GM19467 (cell line): Measurements from ENCODE around the gene CHGA.

Source experiments
- ATAC-seq: cut with Tn5 transposase; IDR thresholded peaks from one replicate; pipeline ENCODE4 v1.9.1; 2021; ENCODE audit warnings: mild to moderate bottlenecking, moderate library complexity; ENCODE audit not compliant: unreplicated experiment

CHGA gene

DNA sequence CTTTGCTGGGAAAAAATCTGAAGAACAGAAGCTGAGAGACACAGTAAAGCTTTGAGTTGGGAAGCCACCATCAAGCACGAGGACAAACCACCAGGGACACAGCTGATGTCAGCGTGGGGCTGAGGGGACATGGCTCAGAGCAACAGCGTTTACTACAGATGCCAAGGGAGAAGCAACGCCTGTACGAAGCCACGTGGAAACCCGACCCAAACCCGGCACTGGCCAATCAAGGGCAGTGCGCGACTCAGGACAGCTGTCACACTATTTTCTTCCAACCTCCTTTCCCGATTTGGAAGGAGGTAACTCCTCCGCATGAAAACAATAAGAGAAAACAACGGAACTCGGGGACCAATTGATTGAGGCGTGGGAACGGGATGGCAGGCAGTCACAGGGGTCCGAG lies 20.2 kb upstream of the CHGA start:
- ATAC-seq = no peak

DNA sequence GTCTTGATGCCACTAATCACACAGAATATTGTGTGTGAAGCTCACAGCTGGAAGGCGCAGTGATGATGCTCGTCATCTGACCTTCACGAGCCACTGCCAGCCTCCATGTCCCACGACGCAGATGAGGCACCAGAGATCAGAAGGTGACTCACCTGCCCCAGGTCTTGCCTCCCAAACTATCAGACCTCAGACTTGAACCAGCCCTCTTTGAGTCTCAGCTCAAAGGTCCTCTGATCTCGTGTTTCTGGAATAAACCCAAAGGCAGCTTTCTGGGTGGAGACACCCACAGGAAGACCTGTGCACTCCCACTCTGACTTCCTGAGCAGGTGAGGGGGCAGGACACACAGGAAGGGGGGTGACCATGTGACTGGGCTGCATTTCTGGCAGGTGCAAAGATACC lies 19.6 kb upstream of the CHGA start:
- ATAC-seq = no peak

DNA sequence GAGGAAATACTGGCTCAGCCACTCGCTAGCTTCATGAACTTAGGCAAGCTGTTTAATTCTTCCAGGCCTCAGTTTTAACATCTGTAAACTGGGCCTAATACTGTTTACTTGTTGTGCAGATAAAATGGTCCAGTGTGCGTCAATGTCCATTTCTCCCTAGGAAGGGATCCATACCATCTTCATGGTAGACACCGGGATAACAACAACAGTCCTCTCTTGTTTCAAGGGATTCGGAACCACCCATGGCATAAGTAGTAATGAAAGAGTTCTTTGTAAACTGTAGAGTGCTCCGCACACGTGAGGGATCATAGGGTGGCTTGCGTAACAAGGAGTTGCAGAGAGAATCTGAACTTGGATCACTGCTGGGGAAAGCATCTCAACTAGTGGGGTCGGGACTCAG lies 17.3 kb upstream of the CHGA start:
- ATAC-seq = no peak

DNA sequence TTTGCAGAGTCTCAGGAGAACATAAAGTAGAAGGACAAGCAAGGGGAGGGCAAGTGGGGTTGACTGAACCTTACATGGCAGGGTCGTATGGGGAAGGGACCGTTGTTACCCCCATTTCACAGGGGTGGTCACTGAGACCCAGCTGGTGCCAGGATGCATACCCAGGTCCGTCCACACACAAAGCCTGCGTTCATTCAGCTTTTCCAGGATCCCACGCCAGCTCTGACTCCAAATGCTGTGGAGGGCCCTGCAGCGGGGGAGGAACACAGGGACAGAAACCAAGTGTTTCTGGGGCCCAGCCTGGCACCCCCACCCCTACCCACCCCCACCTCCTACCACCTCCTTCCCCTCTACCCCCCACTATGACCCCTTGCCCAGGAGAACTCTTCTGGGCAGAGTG lies 16.5 kb upstream of the CHGA start:
- ATAC-seq = no peak

DNA sequence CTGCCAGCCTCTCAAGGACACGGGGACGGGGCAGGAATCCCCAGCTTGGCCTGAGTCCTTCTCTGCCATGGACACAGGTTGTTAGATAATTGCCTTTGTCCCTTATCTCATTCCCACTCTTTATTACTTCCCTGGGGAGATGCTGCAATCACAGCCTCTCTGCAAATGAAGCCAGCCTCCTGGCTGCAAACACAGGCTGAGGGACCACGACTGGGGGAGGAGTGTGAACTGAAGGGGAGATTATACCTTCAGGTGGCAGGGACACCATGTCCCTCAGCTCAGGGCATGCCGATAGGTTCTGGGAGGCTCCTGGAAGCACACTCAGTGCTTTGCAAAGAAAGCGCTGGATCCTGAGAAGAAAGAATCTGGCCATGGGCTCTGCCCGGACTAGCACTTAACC lies 16.1 kb upstream of the CHGA start:
- ATAC-seq = no peak

DNA sequence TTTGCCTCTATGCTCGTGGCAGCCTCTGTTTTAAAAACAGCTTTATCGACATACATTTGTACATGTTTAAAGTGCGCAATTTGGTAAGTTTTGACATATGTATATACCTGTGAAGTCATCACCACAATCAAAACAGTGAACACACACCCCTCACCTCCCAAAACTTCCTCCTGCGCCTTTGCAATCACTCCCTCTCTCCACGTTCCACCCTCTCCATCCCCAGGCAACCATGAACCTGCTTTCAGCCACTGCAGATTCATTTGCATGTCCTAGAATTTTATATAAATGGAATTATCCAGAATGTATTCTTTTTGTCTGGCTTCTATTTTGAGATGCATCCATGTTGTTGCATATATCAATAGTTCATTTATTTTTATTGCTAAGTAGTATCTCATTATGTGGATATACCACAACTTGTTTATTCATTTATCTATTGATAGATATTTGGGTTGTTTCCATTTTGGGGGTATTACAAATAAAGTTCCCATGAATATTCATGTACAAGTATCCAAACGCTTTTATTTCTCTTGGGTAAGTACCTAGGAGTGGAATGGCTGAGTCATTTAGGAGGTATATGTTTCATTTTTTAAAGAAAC lies 15.5 kb upstream of the CHGA start:
- no peak for ATAC-seq

DNA sequence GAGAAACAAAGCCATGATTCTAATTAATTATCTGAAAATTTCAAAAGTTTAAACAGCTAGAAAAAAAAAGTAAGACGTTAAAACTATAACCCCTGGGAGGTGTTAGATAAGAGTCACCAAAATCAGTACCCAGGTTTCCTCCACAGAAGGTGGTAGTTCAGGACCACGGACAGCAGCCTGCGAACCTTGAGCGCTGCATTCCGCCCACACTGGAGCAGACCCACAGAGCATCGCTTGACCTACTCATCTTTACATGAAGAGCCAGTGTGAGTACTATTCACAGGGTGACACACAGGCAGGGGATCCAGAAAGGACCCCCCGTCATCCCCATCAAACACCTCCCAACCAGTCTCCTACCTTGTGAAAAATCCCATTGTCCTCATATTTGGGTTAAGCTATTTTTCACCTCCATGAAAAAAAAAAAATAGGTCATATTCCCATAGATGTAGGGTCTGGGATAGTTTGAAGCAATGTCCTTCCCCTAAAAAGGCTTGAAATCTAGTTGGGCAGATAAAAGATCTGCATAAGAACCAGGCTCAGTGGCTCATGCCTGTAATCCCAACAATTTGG lies 8.8 kb upstream of the CHGA start:
- ATAC-seq = no peak

DNA sequence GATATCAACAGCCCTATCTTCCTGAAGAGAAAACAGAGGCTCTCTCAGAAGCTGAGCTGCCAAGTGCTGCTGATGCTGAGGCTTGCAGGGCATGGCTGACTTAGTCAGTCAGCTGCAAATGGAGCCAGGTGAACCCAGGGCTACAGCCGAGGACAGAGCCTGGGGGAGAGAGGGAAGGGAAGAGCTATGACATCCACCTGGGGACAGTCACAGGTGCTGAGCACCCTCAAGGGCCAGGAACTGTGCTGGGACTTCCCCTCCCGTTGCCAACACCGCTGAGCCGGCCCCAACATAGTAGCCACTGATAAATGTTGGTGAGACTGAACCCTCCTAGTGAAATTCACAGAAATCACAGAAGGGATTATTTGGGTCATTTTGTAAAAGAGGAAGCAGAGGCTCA lies 6.7 kb upstream of the CHGA start:
- ATAC-seq = no peak

DNA sequence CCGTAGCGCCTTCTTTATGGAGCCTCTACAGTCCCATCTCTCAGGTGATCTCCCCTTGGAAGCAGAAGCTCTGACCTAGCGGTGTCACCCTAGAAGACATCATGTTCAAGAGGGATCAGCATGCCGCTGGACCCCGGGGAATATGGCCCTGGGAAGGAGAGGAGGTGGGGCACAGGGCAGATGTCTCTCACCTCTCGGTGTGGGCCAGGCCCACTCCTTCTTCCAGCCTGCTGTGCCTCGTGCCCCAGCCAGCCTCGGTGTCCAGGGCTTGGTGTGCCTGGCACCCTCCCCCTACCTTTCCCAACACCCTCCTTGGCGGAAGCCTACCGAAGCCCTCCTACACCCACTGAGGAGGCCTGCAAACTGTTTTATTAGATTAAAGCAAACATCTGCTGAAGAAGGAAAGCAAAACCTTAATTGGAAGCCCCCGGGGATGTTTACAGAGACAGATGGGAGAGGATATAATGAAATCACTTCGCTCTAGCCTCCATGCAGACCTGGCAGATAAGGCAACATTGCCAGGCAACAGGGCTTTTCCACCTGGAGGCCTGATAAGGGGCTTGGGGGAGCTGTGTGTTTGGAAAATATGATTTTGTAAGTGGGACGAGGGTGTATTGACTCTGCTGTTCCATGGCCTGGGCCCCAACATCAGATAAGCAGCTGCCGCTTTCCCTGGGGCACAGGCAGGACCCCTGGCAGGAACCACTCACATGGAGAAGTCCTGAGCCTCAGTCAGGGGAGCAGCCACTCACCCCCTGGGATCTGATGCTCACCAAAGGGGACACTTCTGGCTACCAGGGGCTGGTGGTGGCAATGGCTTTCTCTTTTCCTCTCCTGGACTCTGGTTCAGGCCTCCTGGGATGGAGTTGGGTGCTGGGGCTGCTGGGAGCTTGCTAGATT lies 5.7 kb upstream of the CHGA start:
- no peak for ATAC-seq

DNA sequence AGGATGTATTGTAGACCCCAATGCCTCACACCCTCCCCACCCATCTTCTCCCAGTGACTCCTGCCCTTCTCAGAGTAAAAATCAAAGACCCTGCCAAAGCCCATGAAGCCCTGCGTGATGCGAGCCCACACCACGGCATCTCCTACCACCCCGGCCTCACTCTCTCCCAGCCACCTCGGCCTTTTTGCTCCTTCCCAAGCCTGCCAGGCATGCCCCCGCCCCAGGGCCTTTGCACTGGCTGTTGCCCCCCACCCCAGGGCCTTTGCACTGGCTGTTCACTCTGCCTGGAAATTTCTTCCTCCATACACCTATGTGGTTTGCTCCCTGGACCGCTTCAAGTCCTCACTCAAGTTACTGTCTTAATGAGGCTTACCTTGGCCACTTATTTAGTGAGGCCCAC lies 5.0 kb upstream of the CHGA start:
- no peak for ATAC-seq

DNA sequence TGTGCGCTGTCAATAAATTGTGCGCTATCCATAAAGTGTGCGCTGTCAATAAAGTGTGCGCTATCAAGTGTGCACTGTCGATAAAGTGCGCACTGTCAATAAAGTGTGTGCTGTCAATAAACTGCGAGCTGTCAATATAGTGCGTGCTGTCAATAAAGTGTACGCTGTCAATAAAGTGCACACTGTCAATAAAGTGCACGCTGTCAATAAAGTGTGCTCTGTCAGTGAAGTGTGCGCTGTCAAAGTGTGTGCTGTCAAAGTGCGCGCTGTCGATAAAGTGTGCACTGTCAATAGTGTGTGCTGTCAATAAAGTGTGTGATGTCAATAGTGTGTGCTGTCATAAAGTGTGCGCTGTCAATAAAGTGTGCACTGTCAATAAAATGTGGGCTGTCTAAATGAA lies 2.9 kb upstream of the CHGA start:
- ATAC-seq = no peak

DNA sequence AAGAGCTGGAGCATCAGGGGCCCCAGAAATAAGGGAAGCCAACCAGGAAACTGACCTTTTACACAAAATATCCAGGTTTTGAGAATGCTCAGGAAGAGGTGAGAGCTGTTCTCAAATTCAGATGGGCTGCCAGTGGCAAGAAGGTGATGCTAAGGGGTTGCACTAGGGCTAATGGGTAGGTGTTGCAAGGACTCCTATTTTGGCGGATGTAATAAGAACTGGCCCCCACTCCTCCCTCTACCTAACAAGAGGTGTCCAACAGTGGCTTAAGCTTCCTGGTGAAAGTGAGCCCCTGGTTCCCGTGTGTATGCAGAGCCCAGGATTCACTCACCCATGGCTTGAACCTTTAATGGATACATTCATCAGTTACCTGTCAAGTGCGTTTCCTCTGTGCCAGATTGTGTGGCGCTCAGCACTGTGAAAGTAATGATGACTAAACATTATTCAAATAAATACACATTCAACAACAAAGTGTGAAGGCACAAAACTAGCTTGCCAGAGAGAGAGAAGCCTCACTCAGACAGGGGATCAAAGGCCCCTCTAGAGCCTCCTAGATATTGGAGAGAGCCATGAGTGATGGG lies 705 bp upstream of the CHGA start:
- no peak for ATAC-seq

DNA sequence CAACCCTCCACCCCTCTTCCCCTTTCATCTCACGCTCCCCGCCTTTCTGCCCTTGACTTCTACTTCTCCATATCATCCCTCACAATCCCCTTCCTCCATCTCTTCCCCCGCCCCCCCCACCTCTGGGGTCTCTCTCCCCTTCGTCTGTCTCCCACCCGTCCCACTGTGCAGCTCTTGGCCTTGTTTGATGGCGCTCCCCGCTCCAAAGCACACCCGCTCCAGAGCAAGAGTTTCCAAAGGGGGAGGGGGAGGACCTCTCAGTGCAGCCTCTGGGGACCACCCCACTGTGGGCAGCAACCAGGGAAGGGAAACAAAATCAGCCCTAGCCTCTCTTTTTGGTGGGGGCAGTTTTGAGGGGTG lies 774 bp downstream of the CHGA start:
- no peak for ATAC-seq

DNA sequence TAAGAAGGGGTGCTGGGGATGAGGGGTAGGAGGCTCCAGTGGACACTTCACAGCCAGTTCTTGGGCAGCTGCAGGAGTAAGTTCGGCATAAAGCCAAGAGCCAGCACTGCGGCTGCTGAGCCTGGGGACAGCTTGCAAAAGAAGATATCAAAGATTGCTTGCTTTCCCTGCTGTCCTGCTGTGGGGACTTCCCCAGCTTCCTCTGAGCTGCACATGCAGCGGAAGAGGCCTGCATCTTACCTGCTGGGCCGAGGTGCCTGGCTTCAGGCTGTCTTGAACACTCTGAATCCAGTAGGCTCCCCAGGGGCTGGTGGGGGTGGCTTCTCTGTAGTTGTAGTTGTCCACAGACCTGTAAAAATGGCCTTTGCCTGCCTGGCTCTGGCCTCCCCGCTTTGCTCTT lies 1.3 kb downstream of the CHGA start:
- no peak for ATAC-seq

DNA sequence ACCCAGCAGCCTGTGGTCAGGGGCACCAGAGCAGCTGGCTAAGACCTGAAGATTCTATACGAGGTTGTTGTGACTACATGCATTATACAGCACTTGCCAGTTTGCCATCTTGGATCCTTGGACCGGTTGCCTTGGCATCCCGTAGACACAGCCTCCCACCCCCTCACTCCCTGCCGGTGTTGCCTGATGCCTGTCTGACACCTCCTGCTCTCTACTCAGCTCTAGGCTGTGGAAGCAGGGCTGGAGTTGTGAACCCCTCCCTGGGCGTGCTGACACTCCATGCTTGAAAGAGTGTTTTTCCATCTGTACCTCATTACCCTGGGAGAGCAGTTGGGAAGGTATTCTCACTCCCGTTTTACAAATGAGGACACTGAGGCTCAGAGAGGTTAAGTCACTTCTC lies 2.5 kb downstream of the CHGA start:
- ATAC-seq = no peak

DNA sequence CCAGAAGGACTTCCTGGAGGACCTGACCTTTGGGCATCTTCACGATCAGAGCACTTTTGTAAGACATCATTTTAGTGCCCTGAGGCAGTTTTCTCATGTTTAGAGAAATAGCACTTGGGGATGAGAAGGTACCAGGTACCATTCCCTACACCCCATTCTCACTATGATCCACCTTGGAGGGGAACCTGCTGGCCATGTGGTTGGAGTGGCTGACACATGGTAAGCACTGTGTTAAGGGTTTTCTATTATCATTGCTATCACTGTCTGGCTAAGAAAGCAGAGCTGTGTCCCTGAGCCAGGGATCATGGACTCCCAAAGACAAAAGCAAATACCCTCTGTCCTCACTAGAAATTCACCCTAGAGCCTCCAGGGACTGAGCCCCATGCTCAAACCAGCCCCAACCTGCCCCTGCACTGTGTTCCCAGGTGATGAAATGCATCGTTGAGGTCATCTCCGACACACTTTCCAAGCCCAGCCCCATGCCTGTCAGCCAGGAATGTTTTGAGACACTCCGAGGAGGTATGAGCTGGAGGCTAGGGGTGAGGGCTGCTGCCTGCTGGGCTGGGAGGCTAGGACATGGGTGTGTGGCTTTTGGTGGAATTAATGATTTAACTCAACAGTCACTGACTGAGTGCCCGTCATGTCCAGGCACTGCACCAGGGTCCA lies 3.4 kb downstream of the CHGA start:
- ATAC-seq = no peak

DNA sequence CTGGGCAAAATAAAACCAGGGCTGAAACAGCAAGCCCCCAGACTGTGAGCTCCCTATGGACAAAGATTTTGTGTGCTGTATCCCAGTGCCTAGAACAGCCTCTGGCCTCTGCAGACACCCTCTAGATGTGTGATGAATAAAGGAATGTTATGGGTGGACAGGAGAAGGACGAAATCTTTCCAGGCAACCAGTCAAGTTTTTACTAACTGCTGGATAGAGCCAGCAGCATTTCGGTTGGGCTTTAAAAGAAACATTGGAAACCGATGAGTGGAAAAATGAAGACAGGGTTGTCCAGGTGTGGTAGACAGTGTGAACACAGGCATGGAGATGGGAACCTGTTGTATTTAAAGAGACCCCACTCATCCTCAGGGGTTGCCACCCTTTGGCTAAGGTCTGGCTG lies 4.0 kb downstream of the CHGA start:
- ATAC-seq = no peak

DNA sequence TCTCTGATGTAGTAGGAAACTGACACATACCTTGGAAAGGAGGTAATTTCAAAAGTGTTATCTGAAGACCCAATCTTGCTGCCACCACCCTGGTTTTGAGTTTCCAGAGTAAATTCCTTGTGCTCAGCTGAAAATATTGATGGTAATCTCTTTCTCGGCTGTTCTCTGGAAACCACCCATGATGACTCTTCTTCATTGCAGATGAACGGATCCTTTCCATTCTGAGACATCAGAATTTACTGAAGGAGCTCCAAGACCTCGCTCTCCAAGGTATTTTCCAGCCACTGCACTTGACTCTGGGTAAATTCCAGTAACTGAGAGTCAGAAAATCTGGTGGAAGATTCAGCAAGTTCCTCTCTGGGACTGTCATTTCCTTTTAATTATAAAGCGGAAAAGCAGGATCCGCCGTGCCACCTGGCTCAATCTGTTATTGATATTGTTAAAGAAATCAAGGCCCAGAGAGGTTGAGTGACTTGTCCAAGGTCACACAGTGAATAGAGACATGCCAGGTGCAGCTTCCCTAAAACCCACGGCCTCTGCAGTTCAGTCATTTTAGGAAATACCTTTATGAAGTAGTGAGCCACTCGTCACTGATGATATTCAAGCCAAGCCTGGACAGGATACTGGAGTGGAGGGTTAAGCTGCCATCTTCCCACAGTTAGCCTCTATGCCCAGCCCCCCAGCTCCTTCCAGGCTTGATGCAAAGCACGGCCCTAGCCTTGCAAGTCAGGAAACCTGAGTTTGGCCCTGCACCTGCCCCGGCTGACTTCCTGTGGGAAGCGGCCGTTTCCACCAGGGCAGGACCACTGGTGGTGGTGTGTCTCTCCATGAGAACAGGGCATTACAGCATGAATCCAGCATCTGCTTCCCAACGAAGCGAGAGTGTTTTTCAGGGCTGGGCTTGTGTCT lies 4.7 kb downstream of the CHGA start:
- no peak for ATAC-seq

DNA sequence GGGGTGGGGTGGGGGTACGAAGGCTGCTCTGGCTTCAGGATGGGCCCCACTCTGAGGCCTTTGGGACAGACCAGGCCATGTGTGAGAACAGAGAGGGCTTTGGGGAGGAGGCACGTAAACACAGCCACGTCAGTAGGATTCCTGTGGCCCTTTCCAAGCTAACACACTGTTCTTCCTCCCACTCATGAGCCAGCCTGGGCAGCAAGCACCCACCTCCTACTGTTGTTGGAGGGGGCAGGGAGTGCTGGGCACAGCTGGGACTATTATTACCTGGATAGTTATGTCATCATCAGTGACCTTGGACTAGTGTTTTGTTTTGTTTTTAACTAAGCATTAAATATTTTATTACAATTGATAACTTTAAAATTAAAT lies 5.3 kb downstream of the CHGA start:
- ATAC-seq = no peak

DNA sequence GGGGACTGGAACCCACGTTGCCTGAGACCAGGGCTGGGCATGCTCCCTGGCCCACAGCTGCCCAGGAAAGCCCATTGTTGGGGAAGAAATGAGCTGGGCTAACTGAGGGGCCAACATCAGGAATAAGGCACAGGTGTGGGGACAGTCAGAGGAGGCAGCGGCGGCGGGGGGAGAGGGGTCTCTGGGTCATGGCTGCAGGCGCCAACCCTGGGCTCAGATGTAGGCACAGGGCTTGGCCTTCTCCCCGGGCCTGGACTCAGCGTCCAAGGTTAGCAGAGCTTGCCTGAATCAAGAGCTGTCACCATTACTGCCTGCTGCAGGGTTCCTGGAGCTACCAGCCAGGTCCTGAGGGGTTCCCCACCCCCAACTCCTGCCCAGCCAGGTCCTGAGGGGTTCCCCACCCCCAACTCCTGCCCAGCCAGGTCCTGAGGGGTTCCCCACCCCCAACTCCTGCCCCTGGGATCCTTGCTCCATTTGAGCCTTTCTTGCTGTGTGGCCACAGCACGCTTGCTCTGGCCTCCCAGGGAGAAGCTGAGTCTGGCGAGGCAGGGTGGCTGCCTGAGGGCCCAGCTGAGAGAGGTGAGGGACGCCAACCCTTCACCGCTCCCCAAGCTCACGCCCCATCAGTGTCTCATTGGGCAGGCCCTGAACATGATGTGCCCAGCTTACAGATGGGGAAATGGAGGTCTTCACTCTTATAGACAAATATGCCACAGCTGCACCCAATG lies 6.2 kb downstream of the CHGA start:
- ATAC-seq = no peak
